MCF 10A (cell line): ENCODE data around the gene NDUFS2. TPM values are rescaled to one million over a fixed set of nuclear protein-coding genes. Genes with fewer than 3 reads are reported as not detected.

Source experiments
- Bru-seq: library from RNA; stranded (reverse); fragments of 400-500 nt; gene quantifications from one replicate; lab custom pipeline; 2021; lab: Mats Ljungman, UMichigan
- BruChase-seq, 2 experiments: library from RNA; stranded (reverse); fragments of 400-500 nt; gene quantifications; one replicate each; lab custom pipeline; 2021; lab: Mats Ljungman, UMichigan
- BruUV-seq: library from RNA; stranded (reverse); fragments of 400-500 nt; replicated peaks from 2 replicates; lab custom pipeline; 2021; lab: Mats Ljungman, UMichigan
- CTCF ChIA-PET: fragments of 300-600 bp; sonication (Branson Sonifier 250); formaldehyde crosslinking; extraction: SDS; loops from one replicate; lab custom pipeline; 2021; ENCODE audit warnings: antibody characterized with exemption, inconsistent platforms; lab: Yijun Ruan, JAX
- POLR2A ChIA-PET: fragments of 300-600, 350-650 bp; sonication (Branson Sonifier 250); formaldehyde crosslinking; extraction: SDS; loops from one replicate; lab custom pipeline; 2020; ENCODE audit warnings: antibody characterized with exemption, inconsistent platforms; lab: Yijun Ruan, JAX
- DNase-seq: peaks from one replicate; pipeline ENCODE4 v3.0.0-alpha.2; 2018; ENCODE audit not compliant: unreplicated experiment
- H3K27ac Mint-ChIP-seq: one replicate; pipeline ENCODE4 v1.8.0; 2022; ENCODE audit warnings: mild to moderate bottlenecking, low read depth, mixed read lengths; ENCODE audit not compliant: unreplicated experiment
- H3K27me3 Mint-ChIP-seq: one replicate; pipeline ENCODE4 v1.8.0; 2022; ENCODE audit warnings: mixed read lengths; ENCODE audit not compliant: insufficient read depth, unreplicated experiment
- H3K36me3 Mint-ChIP-seq: one replicate; pipeline ENCODE4 v1.8.0; 2022; ENCODE audit warnings: mild to moderate bottlenecking, moderate library complexity, mixed read lengths; ENCODE audit not compliant: insufficient read depth, unreplicated experiment
- H3K4me1 Mint-ChIP-seq: one replicate; pipeline ENCODE4 v1.8.0; 2022; ENCODE audit warnings: mixed read lengths; ENCODE audit not compliant: insufficient read depth, unreplicated experiment
- H3K4me3 Mint-ChIP-seq: one replicate; pipeline ENCODE4 v1.8.0; 2022; ENCODE audit warnings: mild to moderate bottlenecking, moderate library complexity, mixed read lengths; ENCODE audit not compliant: unreplicated experiment
- H3K9me3 Mint-ChIP-seq: one replicate; pipeline ENCODE4 v1.8.0; 2022; ENCODE audit warnings: mixed read lengths; ENCODE audit not compliant: unreplicated experiment
- CTCF ChIP-seq: fragments of 200-600 bp; IDR thresholded peaks from one replicate; pipeline ENCODE4 v1.8.0; 2022; ENCODE audit warnings: antibody characterized with exemption, mild to moderate bottlenecking; ENCODE audit not compliant: unreplicated experiment
- intact Hi-C: fragments of 100-400 bp; cut with micrococcal nuclease; formaldehyde crosslinking; loops from 2 replicates; pipeline ENCODE4 v1.14.1; 2022
- long read RNA-seq: library from polyadenylated mRNA; stranded (forward); transcript quantifications from one replicate; pipeline ENCODE4 v2.0.0, GENCODE V29; 2022
- total RNA-seq: library from RNA; stranded (reverse); gene quantifications from 2 replicates; pipeline ENCODE4 v1.2.3, GENCODE V29; 2022

The NDUFS2 gene
- total RNA-seq (139 and 149 TPM in 2 replicates), Bru-seq, nascent RNA (percentile 89 among the genes with signal in this experiment), BruChase-seq, experiment 1, labeled RNA remaining after a 6-hour chase (percentile 95 among the genes with signal in this experiment), BruChase-seq, experiment 2, labeled RNA remaining after a 2-hour chase (percentile 92 among the genes with signal in this experiment)
- long read RNA-seq, partial matches to known transcripts, result 500 of 534 reads
- long read RNA-seq, other reads (novel, unspliced or antisense), result 33 of 534 reads

DNA sequence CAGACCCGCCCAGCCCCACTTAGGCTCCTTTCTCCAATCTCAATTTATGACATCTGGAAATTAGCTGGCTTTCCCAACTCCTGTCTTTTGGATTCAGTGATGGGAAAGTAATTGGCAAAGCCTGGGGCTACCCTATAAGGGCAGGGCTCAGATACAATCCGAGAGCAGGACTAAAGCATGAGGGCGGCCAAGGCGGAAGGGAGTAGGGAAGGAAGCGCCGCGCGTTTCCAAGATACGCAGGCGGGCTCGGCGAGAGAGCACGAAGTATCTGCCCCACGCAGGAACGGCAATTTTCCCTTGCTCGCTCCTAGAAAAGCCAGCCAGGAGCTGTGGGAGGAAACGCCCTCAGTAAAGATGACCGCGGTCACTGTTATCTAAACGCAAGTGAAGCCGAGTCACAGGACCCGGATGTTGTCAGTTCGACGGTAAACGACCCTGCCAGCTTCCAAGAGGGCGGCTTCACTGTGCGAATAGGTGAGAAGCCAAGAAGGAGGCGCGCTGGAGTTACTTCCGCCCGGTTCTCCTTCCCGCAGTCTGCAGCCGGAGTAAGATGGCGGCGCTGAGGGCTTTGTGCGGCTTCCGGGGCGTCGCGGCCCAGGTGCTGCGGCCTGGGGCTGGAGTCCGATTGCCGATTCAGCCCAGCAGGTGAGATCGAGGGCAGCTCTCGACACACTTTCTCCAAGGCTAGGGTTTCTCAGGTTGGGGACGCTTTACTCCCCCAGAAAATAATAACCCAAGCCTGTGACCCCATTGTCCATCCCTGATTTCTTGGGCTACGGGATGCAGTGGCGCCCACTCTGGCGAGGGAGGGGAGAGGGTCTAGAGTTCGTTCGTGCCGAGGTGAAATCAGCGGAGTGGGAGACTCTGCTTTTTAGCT, at the start of gene NDUFS2:
Gene NDUFS2, plus strand, starts transcription at position 532 of the 877 bp plus-strand sequence. Its CDS starts 19 bp downstream, at position 551.
- Mint-ChIP-seq H3K36me3 (peaks cover 45% of the 10 kb centered on the region), H3K9me3 (no peaks in the 10 kb centered on the region), H3K27ac (peak within 1 kb of the TSS; percentile 96), H3K4me3 (peak within 1 kb of the TSS; percentile 85), H3K4me1 (peaks cover 66% of the 10 kb centered on the region), H3K27me3 (no peaks in the 10 kb centered on the region)
- BruUV-seq, result no TSS peak
- TF ChIP-seq CTCF, result no peak
- POLR2A ChIA-PET, result interaction anchor here (0.6 to 6.1 kb wide), 50 partner anchors 10 to 940 kb away, joined by 3 to 81 read pairs (median 6); partner anchors contain the start of genes APOA2, B4GALT3, DCAF8 and DEDD
- CTCF ChIA-PET, result interaction anchor here (0.6 to 14.7 kb wide), 19 partner anchors 9 to 535 kb away, joined by 3 to 444 read pairs (median 5); partner anchors contain the start of genes APOA2, FCER1G, PCP4L1 and PPOX
- DNase-seq, result peak; percentile 100
- intact Hi-C loops, result loop anchor here (2.0 kb wide), 2 partner anchors 23 to 35 kb away; partner anchors contain the start of gene PPOX

- POLR2A ChIA-PET, result interaction anchor here (0.6 to 9.6 kb wide), 20 partner anchors 9 to 648 kb away, joined by 3 to 210 read pairs (median 6); partner anchors contain the start of genes B4GALT3, DEDD, F11R and NDUFS2
- Mint-ChIP-seq H3K9me3 (no peaks in the 10 kb centered on the region), H3K4me3 (peak overlapping the region; percentile 92), H3K27ac (peak overlapping the region; percentile 100), H3K27me3 (no peaks in the 10 kb centered on the region), H3K4me1 (peaks cover 12% of the 10 kb centered on the region), H3K36me3 (peaks cover 19% of the 10 kb centered on the region)
- intact Hi-C loops, result no loop called here
- CTCF ChIA-PET, result interaction anchor here (0.6 to 2.2 kb wide), 4 partner anchors 13 to 65 kb away, joined by 3 to 5 read pairs (median 4); partner anchors contain the start of gene PPOX
- no TSS peak for BruUV-seq
- no peak for DNase-seq
- no peak for TF ChIP-seq CTCF
These were observed 49.0 kb upstream of the NDUFS2 start for GRCh38 chr1:161153176-161153575.

GRCh38 chr1:161153682-161154337, 48.4 kb upstream of the NDUFS2 start, which contains the start of gene UFC1:
TSS of gene UFC1 (plus strand) at chr1:161153978. CDS start at chr1:161153998, 20 bp downstream.
- BruUV-seq, result TSS peak; percentile 96
- CTCF ChIA-PET, result interaction anchor here (0.6 to 2.2 kb wide), 6 partner anchors 12 to 1053 kb away, joined by 3 to 5 read pairs (median 3); partner anchors contain the start of genes PFDN2 and PPOX
- no peaks in the 10 kb centered on the region for H3K9me3 Mint-ChIP-seq
- peaks cover 24% of the 10 kb centered on the region for H3K36me3 Mint-ChIP-seq
- peaks cover 18% of the 10 kb centered on the region for H3K4me1 Mint-ChIP-seq
- intact Hi-C loops, result no loop called here
- TF ChIP-seq CTCF, result no peak
- peak within 1 kb of the TSS; percentile 100 for H3K27ac Mint-ChIP-seq
- DNase-seq, result peak; percentile 94
- POLR2A ChIA-PET, result interaction anchor here (0.6 to 9.6 kb wide), 20 partner anchors 8 to 648 kb away, joined by 3 to 210 read pairs (median 6); partner anchors contain the start of genes B4GALT3, DEDD, F11R and NDUFS2
- H3K4me3 Mint-ChIP-seq, result peak within 1 kb of the TSS; percentile 92
- no peaks in the 10 kb centered on the region for H3K27me3 Mint-ChIP-seq
